Gastrocnemius medialis (tissue), 4 donors: ENCODE data around the gene CPB1. TPM values are rescaled to one million over a fixed set of nuclear protein-coding genes. Genes with fewer than 3 reads are reported as not detected.

Experiments used
- ATAC-seq, 2 donors: fragments of 150-250 bp; one replicate each; pipeline ENCODE4 v1.9.1; 2016
- DNase-seq, 2 donors: peaks; one replicate each; pipeline ENCODE4 v3.0.0-alpha.2; 2019
- H3K27ac ChIP-seq, 4 donors: fragments of 200-600 bp; sonication (generic); 1 replicate in 1 of 4; 2 replicates in 3 of 4; pipeline ENCODE4 v1.5.1; 2016 to 2018; ENCODE audit warnings: mild to moderate bottlenecking in 2 of 4, moderate library complexity in 1 of 4
- H3K27me3 ChIP-seq, 3 donors: fragments of 200-600 bp; sonication (generic) in 2 of 3; 1 replicate in 1 of 3; 2 replicates in 2 of 3; pipeline versions ENCODE4 v1.5.1 to v1.6.0; 2016 to 2019; ENCODE audit warnings: mild to moderate bottlenecking in 1 of 3, moderate library complexity in 1 of 3
- H3K36me3 ChIP-seq, 2 donors: fragments of 200-600 bp; sonication (generic) in 1 of 2; one replicate each; pipeline ENCODE4 v1.5.1; 2017 to 2018
- H3K4me1 ChIP-seq, 2 donors: fragments of 200-600 bp; sonication (generic) in 1 of 2; one replicate each; pipeline ENCODE4 v1.5.1; 2016 to 2017; ENCODE audit warnings: mild to moderate bottlenecking in 2 of 2
- H3K4me3 ChIP-seq, 4 donors: fragments of 200-600 bp; sonication (generic) in 3 of 4; 1 replicate in 1 of 4; 2 replicates in 3 of 4; pipeline ENCODE4 v1.5.1; 2016 to 2019; ENCODE audit warnings: mild to moderate bottlenecking in 2 of 4
- H3K9me3 ChIP-seq, 3 donors: fragments of 200-600 bp; sonication (generic) in 2 of 3; 1 replicate in 1 of 3; 2 replicates in 2 of 3; pipeline ENCODE4 v1.5.1; 2016 to 2019
- POLR2A ChIP-seq, 2 donors: fragments of 450-650 bp; IDR thresholded peaks; one replicate each; pipeline ENCODE4 v1.6.1; 2017; ENCODE audit warnings: antibody characterized with exemption in 2 of 2, mild to moderate bottlenecking in 2 of 2, moderate library complexity in 2 of 2
- in situ Hi-C, 4 donors: fragments of 200-750 bp; cut with MboI; loops; one replicate each; pipeline versions ENCODE4 v1.15.0 to v1.8.0; 2017; ENCODE audit warnings: low sequenced_read_pairs in 4 of 4
- intact Hi-C: fragments of 100-400 bp; cut with DNase I; formaldehyde crosslinking; loops from one replicate; pipeline ENCODE4 v1.15.1; 2023; ENCODE audit warnings: low total_unique reads
- total RNA-seq, 4 donors: library from RNA; depleted of rRNA; stranded (reverse); fragments of >200 nt; gene quantifications; one replicate each; pipeline versions ENCODE4 v1.1.0 to v1.2.3, GENCODE V29; 2016
- TF ChIP-seq, protein P1 (sequence below), 5 experiments: fragments of 450-650 bp in 3 of 5; fragments of 200-600 bp in 2 of 5; sonication (generic) in 2 of 5; IDR thresholded peaks in 4 of 5; conservative IDR thresholded peaks in 1 of 5; 1 replicate in 4 of 5; 2 replicates in 1 of 5; pipeline ENCODE4 v1.5.1; 2016 to 2019; ENCODE audit warnings: antibody characterized with exemption in 5 of 5, mild to moderate bottlenecking in 3 of 5, moderate library complexity in 3 of 5

The CPB1 gene
- total RNA-seq, 4 donors from 2014 or later, result 0.76 TPM; not detected in 3

DNA sequence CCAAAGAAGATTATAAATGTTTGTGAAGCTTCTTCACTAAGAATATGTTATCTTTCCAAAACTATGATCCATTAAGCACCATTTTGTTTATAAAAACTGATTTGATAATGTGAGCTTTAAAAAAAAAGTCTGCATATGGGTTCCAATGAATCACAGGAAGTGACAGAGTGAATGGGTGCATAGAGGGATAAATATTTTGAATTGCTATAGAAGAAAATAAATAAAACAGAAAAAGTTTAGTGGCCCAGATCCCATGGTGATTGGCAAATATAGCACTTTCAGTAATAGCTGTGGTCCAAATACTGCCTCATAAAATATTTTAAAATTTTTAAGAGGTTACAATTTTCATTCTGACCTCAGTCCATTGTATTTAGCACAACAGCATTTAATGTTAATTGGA, 56.6 kb downstream of the CPB1 start:
- Histone ChIP-seq H3K4me1 (peaks cover 0 to 20% of the 10 kb centered on the region in 2 donors), H3K36me3 (no peaks in the 10 kb centered on the region), H3K27me3 (no peaks in the 10 kb centered on the region), H3K4me3 (no peak overlapping the region), H3K27ac (no peak overlapping the region), H3K9me3 (no peaks in the 10 kb centered on the region)
- no peak for TF ChIP-seq POLR2A (IDR thresholded peaks at IDR 0.05)
- TF ChIP-seq, protein P1, sequence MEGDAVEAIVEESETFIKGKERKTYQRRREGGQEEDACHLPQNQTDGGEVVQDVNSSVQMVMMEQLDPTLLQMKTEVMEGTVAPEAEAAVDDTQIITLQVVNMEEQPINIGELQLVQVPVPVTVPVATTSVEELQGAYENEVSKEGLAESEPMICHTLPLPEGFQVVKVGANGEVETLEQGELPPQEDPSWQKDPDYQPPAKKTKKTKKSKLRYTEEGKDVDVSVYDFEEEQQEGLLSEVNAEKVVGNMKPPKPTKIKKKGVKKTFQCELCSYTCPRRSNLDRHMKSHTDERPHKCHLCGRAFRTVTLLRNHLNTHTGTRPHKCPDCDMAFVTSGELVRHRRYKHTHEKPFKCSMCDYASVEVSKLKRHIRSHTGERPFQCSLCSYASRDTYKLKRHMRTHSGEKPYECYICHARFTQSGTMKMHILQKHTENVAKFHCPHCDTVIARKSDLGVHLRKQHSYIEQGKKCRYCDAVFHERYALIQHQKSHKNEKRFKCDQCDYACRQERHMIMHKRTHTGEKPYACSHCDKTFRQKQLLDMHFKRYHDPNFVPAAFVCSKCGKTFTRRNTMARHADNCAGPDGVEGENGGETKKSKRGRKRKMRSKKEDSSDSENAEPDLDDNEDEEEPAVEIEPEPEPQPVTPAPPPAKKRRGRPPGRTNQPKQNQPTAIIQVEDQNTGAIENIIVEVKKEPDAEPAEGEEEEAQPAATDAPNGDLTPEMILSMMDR (IDR thresholded peaks at IDR 0.05 in 4 of 5, conservative IDR thresholded peaks at IDR 0.05 in 1 of 5), result no peak
- intact Hi-C loops, result no loop called here
- ATAC-seq (no peak), DNase-seq (no peak)
- in situ Hi-C loops, result no loop called here

DNA sequence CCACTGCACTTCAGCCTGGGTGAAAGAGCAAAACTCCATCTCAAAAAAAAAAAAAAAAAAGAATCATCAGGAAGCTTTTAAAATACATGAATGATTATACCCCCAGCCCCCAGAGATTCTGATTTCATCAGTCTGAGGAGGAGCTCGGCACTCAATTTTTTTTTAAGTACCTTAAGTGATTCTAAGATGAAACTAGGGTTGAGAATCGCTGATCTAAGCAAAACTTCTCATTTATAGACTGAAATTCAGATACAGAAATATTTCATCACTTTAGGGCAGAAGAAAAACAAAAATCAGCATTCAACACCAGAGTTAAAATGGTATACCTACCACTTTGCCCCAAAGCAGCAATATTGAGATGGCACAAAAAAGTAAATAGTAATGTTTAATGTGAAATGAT, 62.2 kb downstream of the CPB1 start:
- no peak for ATAC-seq
- Histone ChIP-seq H3K4me1 (no peaks in the 10 kb centered on the region), H3K27me3 (no peaks in the 10 kb centered on the region), H3K9me3 (no peaks in the 10 kb centered on the region), H3K4me3 (no peak overlapping the region), H3K27ac (no peak overlapping the region), H3K36me3 (no peaks in the 10 kb centered on the region)
- no peak for DNase-seq
- in situ Hi-C loops (no loop called here), intact Hi-C loops (loop anchor here (5.0 kb wide), 1 partner anchor 42 kb away; no protein-coding TSS in a partner anchor)
- TF ChIP-seq POLR2A (IDR thresholded peaks at IDR 0.05), result no peak
- TF ChIP-seq, protein P1 (IDR thresholded peaks at IDR 0.05 in 4 of 5, conservative IDR thresholded peaks at IDR 0.05 in 1 of 5), result no peak

DNA sequence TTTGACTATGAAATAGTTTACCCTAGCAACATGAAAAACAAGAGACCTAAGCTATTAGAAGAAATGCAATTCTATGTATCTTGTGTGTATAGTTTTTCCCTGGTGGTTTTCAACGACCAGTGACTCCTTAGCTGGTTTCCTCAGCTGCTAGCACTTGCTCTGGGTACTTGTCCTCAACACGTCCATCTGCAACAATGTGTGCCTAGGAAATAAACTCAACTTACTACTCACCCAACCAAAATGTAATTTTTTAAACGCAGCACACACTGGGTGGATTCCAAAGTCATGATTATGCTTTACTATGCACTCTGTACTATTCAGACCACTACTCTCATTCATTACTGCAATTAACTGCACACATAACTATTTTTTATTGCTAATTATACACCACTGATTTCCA, 68.5 kb downstream of the CPB1 start:
- in situ Hi-C loops, result no loop called here
- DNase-seq (no peak), ATAC-seq (no peak)
- H3K36me3 ChIP-seq, result no peaks in the 10 kb centered on the region
- intact Hi-C loops, result no loop called here
- H3K27ac ChIP-seq, result no peak overlapping the region
- no peaks in the 10 kb centered on the region for H3K4me1 ChIP-seq
- H3K27me3 ChIP-seq, result no peaks in the 10 kb centered on the region
- H3K4me3 ChIP-seq, result no peak overlapping the region
- H3K9me3 ChIP-seq, result no peaks in the 10 kb centered on the region
- TF ChIP-seq POLR2A (IDR thresholded peaks at IDR 0.05), result no peak
- TF ChIP-seq, protein P1 (IDR thresholded peaks at IDR 0.05 in 4 of 5, conservative IDR thresholded peaks at IDR 0.05 in 1 of 5), result no peak

DNA sequence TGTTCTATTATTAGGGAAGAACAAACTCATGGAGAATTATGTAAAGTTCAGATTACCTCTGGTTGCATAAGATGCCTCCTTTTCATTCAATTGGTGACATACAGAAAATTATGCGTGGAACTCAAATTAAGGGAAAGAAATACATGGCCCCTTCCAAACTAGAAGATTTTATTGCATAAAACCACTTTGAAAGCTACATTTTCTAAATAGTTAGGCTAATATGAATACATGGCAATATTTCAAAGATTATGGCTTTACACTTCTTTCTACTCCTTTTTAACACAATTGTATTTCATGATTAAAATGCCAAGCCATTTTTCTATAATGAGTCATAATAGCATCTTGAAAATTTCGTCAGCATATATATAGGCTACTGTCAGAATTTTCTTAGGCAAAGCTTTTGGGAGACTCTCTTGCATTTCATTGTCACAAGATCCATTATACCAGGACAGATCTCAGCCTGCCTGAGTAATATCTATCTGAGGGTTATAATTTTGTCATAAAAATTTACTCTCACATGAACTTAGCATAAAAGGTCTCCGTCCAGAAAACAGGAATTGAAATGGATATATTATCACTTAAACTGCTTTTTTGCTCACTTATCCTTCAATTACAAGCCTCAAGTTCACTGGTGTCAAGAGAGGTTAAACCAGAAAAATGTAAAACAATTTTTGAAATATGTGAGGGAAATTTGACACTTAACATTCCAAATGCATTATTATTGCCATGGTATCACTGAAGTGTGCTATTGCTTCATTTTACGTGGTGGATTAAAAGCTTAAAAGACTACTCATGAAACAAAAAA, 74.6 kb downstream of the CPB1 start:
- no peaks in the 10 kb centered on the region for H3K36me3 ChIP-seq
- in situ Hi-C loops (no loop called here), intact Hi-C loops (no loop called here)
- no peak overlapping the region for H3K4me3 ChIP-seq
- no peaks in the 10 kb centered on the region for H3K9me3 ChIP-seq
- no peak for TF ChIP-seq POLR2A (IDR thresholded peaks at IDR 0.05)
- TF ChIP-seq, protein P1 (IDR thresholded peaks at IDR 0.05 in 4 of 5, conservative IDR thresholded peaks at IDR 0.05 in 1 of 5), result no peak
- H3K4me1 ChIP-seq, result no peaks in the 10 kb centered on the region
- H3K27me3 ChIP-seq, result no peaks in the 10 kb centered on the region
- no peak overlapping the region for H3K27ac ChIP-seq
- no peak for DNase-seq
- no peak for ATAC-seq
